Ecto neural progenitor cell (in vitro differentiated cells): ENCODE data around the gene CERKL.
"Not testable (repeated sequence)": the region's sequence is repeated elsewhere in the genome, so short reads cannot be mapped to it uniquely, and the experiment has no call there.

Experiments
- DNase-seq: peaks from one replicate; pipeline ENCODE4 v3.0.0-alpha.2; 2018; ENCODE audit warnings: low spot score

The CERKL gene, protein sequence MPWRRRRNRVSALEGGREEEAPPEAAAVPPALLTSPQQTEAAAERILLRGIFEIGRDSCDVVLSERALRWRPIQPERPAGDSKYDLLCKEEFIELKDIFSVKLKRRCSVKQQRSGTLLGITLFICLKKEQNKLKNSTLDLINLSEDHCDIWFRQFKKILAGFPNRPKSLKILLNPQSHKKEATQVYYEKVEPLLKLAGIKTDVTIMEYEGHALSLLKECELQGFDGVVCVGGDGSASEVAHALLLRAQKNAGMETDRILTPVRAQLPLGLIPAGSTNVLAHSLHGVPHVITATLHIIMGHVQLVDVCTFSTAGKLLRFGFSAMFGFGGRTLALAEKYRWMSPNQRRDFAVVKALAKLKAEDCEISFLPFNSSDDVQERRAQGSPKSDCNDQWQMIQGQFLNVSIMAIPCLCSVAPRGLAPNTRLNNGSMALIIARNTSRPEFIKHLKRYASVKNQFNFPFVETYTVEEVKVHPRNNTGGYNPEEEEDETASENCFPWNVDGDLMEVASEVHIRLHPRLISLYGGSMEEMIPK

DNA sequence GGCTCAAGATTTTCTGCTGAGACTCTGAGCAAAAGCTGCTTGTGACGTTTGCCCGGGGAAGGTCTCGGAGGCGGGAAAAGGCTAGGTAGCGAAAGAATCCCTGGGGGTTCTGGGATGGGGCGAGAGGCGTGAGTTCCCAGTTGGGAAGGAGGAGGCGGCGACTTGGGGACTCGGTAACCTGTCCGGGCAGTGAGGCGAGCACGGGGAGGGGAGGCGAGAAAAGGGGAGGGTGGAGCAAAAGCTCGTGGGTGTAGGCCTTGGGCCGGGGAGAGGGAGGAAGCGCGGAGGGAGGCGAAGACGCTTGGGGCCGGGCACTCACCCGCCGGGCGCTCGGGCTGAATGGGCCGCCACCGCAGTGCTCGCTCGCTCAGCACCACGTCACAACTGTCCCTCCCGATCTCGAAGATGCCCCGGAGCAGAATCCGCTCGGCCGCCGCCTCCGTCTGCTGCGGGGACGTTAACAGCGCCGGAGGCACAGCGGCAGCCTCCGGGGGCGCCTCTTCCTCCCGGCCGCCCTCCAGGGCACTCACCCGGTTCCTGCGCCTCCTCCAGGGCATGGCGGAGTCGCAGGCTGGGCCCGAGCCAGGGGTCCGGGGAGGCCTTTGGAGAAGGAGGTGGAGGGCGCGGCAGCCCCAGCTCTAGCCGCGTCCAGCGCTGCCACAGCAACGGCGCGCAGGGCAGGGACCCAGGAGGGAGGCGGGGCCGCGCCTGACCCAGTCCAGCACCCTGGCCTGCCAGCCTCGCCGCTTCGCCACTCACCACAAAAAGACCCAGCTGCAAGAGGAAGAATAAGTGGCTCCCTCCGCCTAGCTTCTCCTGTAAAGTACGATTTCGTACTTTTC is at the start of gene CERKL:
Gene CERKL (minus strand): TSS at position 656 of the 842 bp plus-strand sequence. CDS start 99 bp downstream, at position 557.
- DNase-seq = peak; percentile 78

DNA sequence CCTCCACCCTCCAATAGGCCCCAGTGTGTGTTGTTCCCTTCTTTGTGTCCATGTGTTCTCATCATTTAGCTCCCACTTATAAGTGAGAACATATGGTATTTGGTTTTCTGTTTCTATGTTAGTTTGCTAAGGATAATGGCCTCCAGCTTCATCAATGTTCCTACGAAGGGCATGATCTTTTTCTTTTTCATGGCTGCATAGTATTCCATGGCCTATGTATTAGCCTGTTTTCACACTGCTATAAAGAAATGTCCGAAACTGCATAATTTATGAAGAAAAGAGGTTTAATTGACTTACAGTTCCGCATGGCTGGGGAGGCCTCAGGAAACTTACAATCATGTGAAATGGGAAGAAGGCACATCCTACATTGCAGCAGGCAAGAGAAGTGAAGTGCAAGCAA is 45.6 kb upstream of the CERKL start:
- not testable (repeated sequence) for DNase-seq

DNA sequence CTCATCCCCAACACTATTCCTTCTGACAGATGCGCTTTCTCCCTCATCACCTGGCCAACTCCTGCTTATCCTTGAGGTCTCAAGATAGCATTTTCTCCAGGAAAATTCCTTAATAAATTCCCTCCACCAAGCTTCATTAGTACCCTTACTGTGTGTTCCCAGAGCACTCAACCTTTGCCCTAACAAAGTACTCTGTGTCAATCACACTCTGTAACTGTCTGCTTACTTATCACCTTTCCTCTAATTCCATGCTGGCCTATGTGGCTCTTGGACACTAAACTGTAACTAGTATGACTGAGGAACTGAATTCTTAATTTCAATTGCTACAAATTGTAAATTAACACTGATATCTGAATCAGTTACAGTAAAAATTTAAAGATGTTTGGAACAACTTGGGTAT is 41.3 kb upstream of the CERKL start:
- DNase-seq = no peak

DNA sequence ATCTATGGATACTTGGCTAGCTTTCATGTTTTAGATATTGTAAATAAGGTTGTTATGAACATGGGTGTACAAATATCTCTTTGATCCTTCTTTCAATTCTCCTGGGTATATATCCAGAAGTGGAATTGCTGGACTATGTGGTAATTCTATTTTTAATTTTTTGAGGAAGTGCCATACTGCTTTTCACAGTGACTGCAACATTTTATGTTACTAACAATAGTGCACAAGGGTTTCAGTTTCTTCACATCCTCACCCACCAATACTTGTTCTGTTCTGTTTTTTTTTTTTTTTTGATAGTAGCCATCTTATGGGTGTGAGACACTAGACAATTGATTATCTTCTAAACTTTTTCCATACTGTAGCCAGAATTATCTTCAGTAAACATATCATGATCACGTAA is 40.7 kb upstream of the CERKL start:
- no peak for DNase-seq

DNA sequence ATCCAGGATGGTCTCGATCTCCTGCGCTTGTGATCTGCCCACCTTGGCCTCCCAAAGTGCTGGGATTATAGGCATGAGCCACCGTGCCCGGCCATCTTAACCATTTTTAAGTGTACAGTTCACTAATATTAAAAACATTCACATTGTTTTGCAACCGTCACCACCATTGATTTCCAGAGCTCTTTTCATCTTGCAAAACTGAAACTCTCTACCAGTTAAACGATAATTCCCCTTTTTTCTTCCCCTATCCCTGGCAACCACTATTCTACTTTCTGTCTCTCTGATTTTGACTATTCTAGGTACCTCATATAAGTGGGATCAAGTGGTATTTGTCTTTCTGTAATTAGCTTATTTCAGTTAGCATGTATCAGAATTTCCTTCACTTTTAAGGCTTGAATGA is 40.2 kb upstream of the CERKL start:
- no peak for DNase-seq

DNA sequence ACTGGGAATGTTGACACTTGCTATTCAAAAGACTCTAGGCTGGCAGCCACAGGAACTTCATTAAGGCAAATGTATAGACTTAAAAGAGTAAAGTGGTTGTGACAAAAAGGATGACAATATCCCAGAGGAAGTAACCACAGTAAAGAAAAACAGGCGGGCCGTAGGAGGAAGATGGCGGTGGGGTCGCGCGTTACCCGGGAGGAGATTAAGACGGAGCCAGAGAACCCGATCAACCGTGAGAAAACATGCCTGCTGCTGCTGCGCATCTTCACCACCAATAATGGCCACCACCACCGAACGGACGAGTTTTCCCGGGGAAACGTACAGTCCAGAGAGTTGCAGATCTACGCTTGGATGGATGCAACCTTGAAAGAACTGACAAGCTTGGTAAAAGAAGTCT is 37.4 kb upstream of the CERKL start:
- no peak for DNase-seq

DNA sequence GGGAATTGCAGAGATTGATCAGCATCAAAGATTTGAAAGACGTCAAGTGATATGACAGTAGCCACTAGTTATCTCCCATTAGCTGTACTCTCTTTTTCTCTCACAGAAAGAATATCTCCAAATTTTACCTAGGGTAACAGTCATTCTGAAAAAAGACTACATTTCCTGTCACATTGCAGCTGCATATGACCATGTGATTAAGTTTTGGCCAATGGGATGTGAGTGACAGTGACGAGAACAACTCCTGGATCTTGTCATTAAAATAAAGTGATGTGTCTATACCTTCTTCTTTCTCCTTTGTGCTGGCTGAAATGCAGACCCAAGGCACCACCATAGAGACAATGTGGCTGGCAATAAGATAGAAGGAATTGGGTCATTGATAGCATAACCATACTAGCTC is 34.0 kb upstream of the CERKL start:
- DNase-seq = no peak

DNA sequence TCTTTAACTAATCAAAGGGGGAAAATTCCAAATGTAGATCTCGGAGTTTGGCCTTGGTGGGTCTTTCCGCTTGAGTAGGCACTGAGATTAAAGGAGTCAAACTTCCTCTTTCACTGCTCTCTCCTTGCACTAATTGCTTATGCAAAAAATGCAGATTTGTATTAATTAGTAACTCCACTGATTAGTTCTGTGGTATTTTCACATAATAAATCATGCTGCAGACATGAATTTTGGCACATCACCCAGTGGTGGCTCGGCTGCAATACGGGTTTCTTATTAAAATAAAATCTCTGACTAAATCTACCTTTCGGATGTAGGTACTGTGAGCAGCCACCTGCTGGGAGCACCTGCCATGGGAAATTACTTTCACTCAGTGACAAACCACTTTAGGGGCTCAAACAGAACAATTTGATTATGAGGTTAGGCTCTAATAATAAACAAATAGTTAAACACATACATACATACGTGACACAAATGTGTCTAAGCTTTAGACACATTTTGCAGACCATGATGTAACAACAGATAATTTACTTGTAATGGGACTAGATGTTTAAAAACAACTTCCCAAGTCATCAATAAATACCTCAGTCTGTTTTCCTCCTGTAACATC is 29.8 kb upstream of the CERKL start:
- DNase-seq = no peak

DNA sequence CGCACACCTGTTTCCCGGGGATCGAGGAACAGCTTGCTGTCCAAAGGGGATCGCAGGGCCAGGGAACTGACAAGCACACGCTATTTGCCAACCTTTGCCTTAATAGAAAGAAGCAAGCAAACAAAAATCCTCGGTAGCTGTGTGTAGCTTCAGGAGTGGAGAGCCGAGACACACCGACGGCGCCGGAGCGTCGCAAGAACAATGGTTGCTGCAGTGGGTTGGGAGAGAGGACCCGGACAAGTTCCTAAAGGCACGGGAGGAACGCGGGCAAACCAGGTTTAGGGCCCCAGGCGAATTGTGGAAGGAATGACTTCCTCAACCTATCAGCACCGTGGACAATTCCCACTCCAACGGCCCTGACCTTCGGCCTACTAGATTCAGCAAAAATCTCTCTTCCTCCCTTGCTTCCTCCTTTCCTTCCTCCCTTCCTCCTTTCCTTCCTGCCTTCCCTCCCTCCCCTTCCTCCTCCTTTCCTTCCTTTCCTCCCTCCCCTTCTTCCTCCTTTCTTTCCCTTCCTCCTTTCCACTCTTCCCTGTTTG is 28.3 kb upstream of the CERKL start:
- DNase-seq = peak; percentile 66

DNA sequence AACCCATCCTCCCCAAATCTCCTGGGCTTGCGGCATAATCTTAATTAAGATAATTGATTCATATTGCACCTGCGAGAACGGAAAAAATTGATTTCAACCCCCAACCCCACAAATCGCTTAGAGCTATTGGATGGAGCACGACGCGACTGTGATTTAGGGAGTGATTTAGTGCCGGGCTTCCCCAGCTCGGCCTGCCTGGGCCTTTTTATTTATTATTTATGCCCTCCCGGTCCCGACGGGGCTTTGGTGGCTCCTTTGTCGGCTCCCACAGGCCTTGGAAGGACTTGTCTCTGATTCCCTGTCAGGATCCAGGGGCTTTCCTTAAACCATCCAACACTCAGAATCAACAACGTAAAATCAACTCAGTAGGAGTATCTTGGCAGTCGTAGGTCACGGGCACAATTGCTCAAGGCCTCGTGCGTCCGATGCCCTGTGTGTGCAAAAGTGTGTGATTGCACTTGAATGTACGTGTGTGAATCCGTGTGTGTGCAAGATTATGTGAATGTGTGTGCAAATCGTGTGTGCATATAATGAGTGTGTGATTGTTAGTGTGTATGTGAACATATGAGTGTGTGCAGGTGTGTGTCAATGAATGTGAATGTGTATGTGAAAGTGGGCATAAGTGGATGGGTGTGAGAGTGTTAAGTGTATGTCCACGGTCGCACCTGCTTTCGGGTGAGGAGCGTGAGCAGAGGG is 27.7 kb upstream of the CERKL start:
- peak; percentile 47 for DNase-seq

DNA sequence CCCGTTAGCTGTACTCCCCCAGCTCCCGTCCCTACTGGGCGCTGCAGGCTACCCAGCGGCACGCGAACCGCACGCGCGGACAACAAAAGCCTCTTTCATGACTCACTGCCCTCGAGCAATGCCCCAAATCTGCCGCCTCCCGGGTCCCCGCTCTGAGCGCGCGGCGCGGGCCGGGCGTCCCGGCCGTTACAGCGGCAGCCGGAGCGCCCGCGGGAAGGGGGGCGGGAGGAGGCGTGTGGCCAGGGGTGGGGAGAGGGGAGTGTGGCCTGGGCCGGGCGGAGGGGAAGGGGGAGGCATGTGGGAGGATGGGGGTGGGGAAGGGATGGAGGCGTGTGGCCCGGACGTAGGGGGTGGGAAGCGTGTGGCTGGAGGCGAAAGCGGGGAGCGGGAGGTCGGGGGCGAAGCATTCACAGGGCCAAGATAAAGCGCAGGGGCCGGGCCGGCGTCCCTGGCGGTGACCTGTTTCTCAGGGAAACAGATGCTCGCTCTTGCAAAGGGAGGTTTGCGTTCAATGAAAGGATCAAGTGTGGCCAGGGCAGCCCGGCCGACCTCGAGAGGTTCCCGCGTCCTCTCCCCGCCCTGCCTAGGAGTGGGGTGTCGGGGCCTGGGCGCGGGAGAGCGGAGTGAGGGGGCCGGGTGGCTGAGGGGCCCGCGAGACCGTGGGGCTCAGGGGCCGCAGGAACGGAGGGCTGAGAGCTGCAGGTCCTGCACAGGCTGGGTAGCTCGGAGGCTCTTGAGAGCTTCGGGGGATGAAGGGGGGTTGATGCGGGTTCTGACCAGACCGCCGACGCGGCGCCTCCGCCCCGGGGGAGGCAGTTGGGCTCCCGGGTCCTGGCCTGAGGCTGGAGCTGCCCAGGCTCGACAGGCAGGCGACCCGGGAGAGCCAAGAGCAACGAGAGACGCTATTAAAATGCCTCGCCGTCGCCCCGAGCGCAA is 26.9 kb upstream of the CERKL start:
- peak; percentile 88 for DNase-seq

DNA sequence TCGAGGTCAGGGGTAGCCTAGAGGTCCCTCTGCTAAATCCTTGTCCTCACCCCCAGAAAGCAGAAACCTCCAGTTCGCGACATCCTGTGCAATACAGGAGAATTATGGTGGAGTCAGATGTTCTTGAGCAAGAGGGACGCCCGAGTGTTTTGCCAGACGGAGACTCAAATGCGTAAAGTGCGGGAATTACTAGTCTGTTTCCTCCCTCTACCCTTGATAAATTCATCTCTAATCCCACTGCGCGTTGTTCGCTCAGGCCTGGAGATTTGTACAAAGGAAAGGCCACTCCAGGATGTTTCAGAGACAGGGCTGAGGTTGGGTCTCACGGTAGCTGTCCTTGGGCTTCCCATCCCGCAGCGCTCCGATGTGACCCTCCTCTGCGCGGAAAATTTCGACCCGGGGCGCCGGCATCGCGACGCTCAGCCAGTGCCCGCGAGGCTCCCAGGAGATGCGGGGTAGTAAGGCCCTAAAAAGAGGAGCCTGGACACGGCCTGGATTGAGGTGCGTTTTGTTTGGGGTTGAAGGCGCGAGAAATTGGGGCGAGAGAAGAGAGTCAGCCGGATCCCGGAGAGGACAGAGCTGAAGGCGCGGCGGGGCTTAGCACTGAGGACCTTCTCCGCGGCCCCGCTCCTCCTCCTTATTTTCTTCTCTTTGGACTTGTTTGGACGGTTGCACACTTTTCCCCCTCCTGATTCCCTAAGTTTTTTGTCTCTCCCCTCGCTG is 26.1 kb upstream of the CERKL start:
- peak; percentile 50 for DNase-seq

DNA sequence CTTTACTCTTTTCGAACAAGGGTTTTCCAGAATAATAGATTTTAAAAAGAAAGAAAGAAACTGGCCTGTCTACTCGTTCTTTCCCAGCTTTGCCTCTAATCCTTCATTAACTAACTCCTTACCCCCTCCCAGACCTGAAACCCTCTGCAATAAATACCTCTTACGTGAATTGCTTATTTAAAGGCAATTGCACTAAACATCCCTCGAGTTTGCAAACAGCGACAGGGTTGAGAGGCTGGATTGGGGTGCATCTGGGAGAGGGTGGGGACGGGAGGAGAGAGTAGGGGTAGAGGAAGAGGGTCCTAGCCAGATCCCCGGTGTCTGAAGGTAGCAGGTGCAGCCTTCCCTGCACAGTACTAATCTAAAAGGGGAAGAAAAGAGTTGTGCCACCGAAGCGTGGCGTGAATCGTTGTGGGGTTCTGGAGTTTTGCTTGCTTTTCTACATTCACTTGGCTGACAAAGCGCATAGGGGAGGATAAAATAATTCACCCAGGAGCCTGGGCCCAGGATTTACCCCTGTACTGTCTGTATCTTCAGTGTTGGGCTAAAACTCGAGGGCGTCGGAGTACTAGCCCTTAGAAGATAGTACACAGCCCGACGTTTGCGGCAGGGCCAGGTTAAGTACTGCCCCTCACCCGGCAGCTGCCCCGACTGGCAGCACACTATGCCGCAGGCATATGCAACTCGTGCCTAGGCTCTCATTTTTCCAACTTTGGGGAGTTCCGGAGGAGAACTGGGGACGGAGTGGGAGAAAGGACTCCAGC is 25.3 kb upstream of the CERKL start:
- no peak for DNase-seq

DNA sequence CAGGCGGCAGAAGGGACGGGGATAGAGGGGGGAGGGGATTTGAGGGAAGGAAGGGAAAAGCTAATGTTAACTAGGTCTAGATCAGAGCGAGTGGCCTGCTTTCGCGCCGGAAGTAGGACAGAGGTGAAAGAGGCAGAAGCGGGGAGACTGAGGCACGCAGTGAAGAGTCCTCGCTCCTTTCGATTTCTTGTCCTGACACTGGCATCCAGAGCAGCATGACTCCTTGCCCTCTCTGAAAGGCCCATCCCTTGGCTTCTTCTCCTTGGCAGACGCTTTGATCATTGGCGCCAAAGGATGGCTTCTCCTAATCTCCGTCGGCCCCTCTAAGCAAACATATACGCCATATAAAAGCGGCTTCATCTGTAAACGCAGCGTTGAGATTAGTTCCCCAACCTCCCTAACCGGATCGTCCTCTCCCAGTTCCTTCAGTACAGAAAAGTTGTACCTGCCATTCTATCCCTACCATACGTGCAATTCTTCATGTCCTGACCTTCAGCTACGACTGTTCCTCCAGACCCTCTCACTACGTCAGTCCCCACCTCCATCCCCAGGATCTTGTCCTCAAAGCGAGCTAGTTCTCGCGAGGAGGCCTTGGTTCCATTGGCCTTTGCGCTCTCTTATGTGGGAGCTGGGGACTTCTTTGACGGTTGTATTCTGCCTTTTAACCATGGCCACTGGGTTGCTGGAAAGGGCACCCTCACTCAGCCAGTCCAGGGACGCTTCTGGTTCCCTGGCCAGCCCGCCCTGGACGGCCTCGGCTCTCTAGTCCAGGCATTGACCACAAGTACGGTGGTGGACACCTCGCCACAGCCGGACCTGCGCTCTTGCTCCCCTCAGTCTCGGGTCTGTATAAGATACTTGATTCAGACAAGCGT is 24.3 kb upstream of the CERKL start:
- peak; percentile 48 for DNase-seq

DNA sequence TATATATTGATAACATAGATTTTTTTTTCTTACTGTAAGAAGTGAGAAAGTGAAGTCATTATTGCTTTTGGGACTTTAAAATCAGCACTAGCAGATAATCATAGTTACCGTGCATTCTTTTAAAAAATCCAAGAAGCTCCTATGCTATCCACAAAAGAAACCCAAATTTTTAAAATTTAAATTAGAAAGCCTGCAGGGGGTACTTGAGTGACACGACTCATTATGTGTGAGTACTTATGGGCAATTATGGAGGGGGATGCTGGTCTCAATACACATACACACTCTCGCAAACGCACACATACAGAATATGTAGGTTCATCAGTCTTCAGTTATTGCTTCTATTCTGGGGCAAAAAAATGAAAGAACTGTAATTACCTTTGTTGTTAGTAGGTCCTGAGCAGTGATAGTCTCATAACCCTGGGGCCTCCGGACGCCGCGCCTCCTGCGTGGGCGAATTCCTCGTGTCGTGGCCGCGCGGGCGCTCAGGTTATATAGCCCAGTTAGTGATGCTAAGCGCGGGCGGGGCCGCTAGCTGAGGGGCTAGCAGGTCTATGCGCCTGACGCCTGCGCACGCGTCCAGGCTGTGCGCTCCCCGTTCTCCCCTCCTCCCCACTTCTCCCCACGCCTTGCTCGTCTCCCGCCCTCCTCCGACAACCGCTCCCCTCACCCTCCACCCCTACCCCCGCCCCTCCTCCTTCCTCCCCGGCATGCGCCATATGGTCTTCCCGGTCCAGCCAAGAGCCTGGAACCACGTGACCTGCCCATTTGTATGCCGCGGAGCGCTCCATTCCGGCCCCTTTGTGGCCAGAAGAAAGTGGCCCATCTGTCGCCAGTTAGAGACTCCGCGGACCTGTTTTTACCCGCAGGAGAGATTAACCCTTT is 23.4 kb upstream of the CERKL start, which contains the start of gene NEUROD1:
Gene NEUROD1 (minus strand): TSS at position 463 of the 882 bp plus-strand sequence. CDS start 1,657 bp downstream, outside the sequence.
- peak; percentile 80 for DNase-seq

DNA sequence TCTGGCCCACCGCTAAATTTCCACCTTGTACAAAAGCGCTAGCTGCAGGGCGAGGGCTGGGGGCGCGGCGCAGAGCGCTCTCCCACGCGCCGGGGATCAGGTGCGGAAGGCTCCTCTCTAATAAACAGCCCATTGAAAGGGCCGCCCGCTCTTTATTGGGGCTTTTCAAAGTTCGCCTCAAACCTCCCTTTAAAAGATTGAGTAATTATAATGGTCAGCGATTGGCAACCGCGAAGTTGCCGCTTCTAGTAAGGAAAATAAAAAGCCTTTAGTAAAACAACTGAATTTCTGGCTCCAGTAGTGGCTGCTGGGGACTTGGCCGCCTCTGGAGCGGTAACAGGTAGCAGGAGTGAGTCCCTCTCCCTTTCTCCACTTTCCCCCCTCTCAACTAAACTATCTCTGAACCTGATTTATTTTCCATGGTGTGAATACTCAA is 22.7 kb upstream of the CERKL start:
- no peak for DNase-seq
